ENCODE measurements around the gene TDRD9. TPM values are rescaled to one million over a fixed set of nuclear protein-coding genes. Genes with fewer than 3 reads are reported as not detected.
A peak's percentile ranks its signal among the peaks of the same experiment; 100 is the strongest.

TDRD9 gene
- total RNA-seq, 1 donor, result 0.45 TPM

DNA sequence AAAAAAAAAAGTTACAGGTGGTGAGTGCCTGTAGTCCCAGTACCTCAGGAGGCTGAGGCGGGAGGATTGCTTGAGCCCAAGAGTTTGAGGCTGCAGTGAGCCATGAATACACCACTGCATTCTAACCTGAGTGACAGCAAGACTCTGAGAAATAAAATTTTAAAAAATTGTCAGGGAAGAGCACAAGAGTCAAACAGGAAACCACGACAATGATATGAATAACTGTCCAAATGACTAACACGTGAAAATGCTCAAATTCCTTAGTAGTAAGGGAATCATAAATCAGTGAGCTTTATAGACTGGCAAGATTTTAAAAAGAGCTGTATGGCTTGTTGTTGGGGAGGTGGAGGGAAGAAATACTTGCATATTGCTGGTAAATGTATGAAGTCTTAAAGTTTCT is 144.3 kb downstream of the TDRD9 start:
- DNase-seq (ENCODE audit: low read depth), result no peak
- TF ChIP-seq, protein P1, sequence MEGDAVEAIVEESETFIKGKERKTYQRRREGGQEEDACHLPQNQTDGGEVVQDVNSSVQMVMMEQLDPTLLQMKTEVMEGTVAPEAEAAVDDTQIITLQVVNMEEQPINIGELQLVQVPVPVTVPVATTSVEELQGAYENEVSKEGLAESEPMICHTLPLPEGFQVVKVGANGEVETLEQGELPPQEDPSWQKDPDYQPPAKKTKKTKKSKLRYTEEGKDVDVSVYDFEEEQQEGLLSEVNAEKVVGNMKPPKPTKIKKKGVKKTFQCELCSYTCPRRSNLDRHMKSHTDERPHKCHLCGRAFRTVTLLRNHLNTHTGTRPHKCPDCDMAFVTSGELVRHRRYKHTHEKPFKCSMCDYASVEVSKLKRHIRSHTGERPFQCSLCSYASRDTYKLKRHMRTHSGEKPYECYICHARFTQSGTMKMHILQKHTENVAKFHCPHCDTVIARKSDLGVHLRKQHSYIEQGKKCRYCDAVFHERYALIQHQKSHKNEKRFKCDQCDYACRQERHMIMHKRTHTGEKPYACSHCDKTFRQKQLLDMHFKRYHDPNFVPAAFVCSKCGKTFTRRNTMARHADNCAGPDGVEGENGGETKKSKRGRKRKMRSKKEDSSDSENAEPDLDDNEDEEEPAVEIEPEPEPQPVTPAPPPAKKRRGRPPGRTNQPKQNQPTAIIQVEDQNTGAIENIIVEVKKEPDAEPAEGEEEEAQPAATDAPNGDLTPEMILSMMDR (IDR thresholded peaks at IDR 0.05; ENCODE audit: insufficient read depth, low read length), result no peak
- no peak overlapping the region for H3K4me3 ChIP-seq (ENCODE audit: low read depth, low read length)

DNA sequence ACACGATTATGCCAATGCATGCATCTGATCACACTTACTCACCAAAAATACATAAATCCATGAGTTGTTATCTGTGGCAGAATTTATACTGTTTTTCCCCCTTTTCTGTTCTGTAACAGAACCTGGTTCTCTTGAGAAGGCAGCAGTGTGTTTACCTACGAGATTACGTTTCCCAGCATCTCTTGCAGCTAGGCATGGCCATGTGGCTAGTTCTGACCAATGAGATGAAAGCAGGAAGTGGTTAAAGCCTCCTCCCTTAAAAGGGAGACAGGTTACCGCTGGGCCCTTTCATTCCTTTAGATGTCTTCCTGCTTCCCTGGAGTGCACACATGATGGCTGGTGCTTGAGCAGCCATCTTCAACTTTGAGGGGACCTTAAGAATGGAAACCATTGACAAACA is 145.5 kb downstream of the TDRD9 start:
- no peak for DNase-seq (ENCODE audit: low read depth)
- TF ChIP-seq, protein P1 (IDR thresholded peaks at IDR 0.05; ENCODE audit: insufficient read depth, low read length), result no peak
- no peak overlapping the region for H3K4me3 ChIP-seq (ENCODE audit: low read depth, low read length)

DNA sequence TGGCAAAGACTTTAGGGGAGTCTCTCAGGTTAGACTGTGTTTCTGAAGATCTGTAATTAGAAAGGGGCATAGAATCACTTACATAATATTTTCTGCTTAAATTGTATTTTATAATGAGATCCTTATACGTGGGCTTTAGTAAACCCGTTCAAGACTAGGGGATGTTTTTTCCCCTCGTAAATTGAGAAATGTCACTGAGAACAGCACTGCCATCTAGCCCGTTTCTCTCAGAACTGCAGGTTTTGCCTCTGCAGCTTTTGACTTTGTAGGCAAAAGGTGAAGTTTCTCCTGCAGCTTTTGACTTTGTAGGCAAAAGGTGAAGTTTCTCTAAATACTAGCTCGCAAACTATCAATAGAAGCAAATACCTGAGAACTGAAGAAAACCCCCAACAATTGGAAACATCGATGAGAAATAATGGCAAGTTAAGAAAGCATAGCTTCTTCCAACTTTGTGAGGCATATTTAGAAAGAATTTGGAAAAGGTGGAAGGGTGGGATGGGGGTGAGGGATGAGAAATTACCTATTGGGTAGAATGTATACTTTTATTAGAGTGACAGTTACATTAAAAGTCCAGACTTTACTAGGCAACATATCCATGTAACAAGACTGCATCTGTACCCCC is 147.4 kb downstream of the TDRD9 start:
- TF ChIP-seq, protein P1 (IDR thresholded peaks at IDR 0.05; ENCODE audit: insufficient read depth, low read length), result peak; percentile 27
- no peak overlapping the region for H3K4me3 ChIP-seq (ENCODE audit: low read depth, low read length)
- DNase-seq (ENCODE audit: low read depth), result no peak

DNA sequence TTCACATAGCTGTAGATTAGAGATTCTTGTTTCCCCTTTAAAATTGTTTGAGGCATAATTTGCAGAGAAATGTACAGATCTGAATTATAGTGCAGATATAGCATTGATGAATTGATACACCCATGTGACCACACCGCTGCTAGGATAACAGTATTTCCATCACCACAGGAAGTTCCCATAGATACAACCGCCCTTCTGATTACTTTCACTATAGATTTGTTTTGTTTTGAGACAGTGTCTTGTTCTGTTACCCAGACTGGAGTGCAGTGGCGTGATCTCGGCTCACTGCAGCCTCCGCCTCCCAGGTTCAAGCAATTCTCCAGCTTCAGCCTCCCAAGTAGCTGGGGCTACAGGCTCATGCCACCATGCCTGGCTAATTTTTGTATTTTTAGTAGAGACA is 148.5 kb downstream of the TDRD9 start:
- TF ChIP-seq, protein P1 (IDR thresholded peaks at IDR 0.05; ENCODE audit: insufficient read depth, low read length), result no peak
- DNase-seq (ENCODE audit: low read depth), result no peak
- H3K4me3 ChIP-seq (ENCODE audit: low read depth, low read length), result no peak overlapping the region

DNA sequence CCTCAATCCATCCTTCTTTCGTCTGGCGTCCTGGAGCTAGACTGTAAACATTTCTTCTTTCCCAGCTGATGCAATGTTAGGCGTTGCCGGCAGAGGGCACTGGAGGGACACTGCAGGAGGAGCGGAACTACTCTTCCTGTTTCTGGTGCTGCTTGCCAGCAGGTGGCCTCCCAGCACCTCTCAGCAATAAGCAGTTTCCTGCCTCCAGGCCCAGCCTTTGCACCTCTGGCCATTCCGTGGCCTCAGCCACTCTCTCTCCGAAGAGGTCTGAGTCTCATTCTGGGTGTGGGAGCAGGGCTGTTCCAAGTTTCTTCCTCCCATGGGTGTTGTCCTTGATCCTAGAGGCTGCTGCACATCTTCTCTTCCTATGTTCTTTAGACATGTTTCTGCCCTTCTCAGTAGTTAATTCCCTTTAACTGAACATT is 149.8 kb downstream of the TDRD9 start:
- TF ChIP-seq, protein P1 (IDR thresholded peaks at IDR 0.05; ENCODE audit: insufficient read depth, low read length), result peak; percentile 100
- DNase-seq (ENCODE audit: low read depth), result peak; percentile 79
- H3K4me3 ChIP-seq (ENCODE audit: low read depth, low read length), result no peak overlapping the region

DNA sequence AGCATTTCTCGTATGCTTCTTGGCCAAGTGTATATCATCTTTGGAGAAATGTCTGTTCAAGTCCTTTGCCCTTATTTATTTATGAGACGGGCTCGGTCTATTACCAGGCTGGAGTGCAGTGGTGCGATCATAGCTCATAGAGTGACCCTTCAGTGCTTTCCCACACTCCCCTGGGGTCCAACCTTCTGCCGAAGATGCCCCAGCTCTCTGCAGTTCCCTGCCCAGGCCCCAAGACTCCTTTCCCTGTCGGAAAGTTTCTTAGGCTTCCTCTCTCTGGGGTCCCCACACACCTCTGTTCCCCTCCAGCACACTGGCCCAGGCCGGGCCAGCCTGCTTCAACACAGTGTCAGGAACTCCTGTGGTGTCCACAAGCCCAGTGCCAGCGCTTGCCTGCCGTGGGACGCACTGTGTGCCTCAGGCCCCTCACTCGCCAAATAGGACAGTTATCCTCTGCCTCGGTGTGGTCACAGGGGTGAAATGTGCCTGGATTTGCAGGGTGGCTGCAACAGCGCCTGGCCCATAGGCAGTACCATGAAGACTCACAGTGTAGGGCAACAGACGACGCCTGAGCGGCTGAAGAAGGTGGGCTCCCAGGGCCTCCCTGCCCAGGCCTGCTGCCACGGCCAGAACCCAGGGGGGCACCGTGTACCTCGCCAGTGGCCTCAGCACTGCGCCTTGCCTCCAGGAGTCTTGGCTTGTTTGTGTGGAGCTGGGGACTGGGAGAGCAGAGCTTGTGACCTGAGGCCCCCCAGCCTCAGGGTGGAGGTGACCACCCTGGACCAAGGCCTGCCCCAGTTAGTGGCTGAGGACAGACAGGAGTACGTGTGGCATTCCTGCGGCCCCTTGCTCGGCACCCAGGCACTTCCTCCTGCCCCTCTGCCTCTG is 152.4 kb downstream of the TDRD9 start:
- no peak overlapping the region for H3K4me3 ChIP-seq (ENCODE audit: low read depth, low read length)
- no peak for DNase-seq (ENCODE audit: low read depth)
- TF ChIP-seq, protein P1 (IDR thresholded peaks at IDR 0.05; ENCODE audit: insufficient read depth, low read length), result no peak

All from fibroblast of the aortic adventitia (primary cell).